Natural killer cell (primary cell): ENCODE data around the gene TLE3. TPM values are rescaled to one million over a fixed set of nuclear protein-coding genes. Genes with fewer than 3 reads are reported as not detected.

Source experiments
- ATAC-seq, 3 donors: fragments of 150-1000 bp in 2 of 3; fragments of 200-7000 bp in 1 of 3; cut with Tn5 transposase; 1 replicate in 1 of 3; 2 replicates in 2 of 3; pipeline ENCODE4 v1.10.0; 2021; ENCODE audit warnings: mild to moderate bottlenecking in 2 of 3, moderate library complexity in 2 of 3
- DNase-seq, 2 donors: peaks; one replicate each; pipeline versions ENCODE4 v3.0.0 to v3.0.0-alpha.2; 2013 to 2021; ENCODE audit warnings: mixed read lengths in 1 of 2
- H3K27ac ChIP-seq: one replicate; pipeline ENCODE4 v1.5.1; 2013; ENCODE audit warnings: mild to moderate bottlenecking, low read length
- H3K27me3 ChIP-seq: one replicate; pipeline ENCODE4 v1.6.1; 2013; ENCODE audit warnings: low read length; ENCODE audit not compliant: control insufficient read depth, insufficient read depth
- H3K36me3 ChIP-seq: one replicate; pipeline ENCODE4 v1.6.1; 2013; ENCODE audit warnings: low read length; ENCODE audit not compliant: control insufficient read depth, insufficient read depth
- H3K4me1 ChIP-seq: one replicate; pipeline ENCODE4 v1.6.1; 2013; ENCODE audit warnings: low read length; ENCODE audit not compliant: control insufficient read depth, insufficient read depth
- H3K4me3 ChIP-seq: one replicate; pipeline ENCODE4 v1.5.1; 2013; ENCODE audit warnings: low read length
- H3K9me3 ChIP-seq: one replicate; pipeline ENCODE4 v1.6.1; 2013; ENCODE audit warnings: low read length; ENCODE audit not compliant: control insufficient read depth, insufficient read depth
- H3K27ac Mint-ChIP-seq, 2 donors: one replicate each; pipeline ENCODE4 v1.8.0; 2022; ENCODE audit warnings: mild to moderate bottlenecking in 2 of 2, mixed read lengths in 2 of 2, moderate library complexity in 1 of 2
- H3K27me3 Mint-ChIP-seq, 2 donors: one replicate each; pipeline ENCODE4 v1.8.0; 2022; ENCODE audit warnings: low read depth in 2 of 2, mixed read lengths in 2 of 2
- H3K36me3 Mint-ChIP-seq: one replicate; pipeline ENCODE4 v1.8.0; 2022; ENCODE audit warnings: mixed read lengths
- H3K4me1 Mint-ChIP-seq, 2 donors: one replicate each; pipeline ENCODE4 v1.8.0; 2022; ENCODE audit warnings: mixed read lengths in 2 of 2
- H3K4me3 Mint-ChIP-seq: one replicate; pipeline ENCODE4 v1.8.0; 2022; ENCODE audit warnings: mild to moderate bottlenecking, moderate library complexity, mixed read lengths
- H3K9me3 Mint-ChIP-seq, 2 donors: one replicate each; pipeline ENCODE4 v1.8.0; 2022; ENCODE audit warnings: mixed read lengths in 2 of 2
- CTCF ChIP-seq: fragments of 200-600 bp; IDR thresholded peaks from one replicate; pipeline ENCODE4 v1.8.0; 2022; ENCODE audit warnings: antibody characterized with exemption
- WGBS: methylation state at CpG from one replicate; pipeline ENCODE4 v1.1.7; 2013; ENCODE audit warnings: missing lambda C conversion rate; ENCODE audit not compliant: insufficient coverage; 5-methylcytosine and 5-hydroxymethylcytosine counted together
- intact Hi-C: fragments of 100-400 bp; cut with micrococcal nuclease; formaldehyde crosslinking; loops from one replicate; pipeline ENCODE4 v1.14.2; 2022
- total RNA-seq, 4 donors: library from RNA; stranded (reverse); fragments of 120-200 nt in 1 of 4; gene quantifications; one replicate each; pipeline versions ENCODE4 v1.2.3 to v1.2.4, GENCODE V29; 2013 to 2022

The TLE3 gene
- total RNA-seq, 3 donors from 2014 or later (not counting 1 experiment from before 2014, with no cell fraction given): 32.1 to 94.9 (median 36.7) TPM

GRCh38 chr15:70118599-70118998, 20.9 kb upstream of the TLE3 start:
- WGBS: 93% methylated on average over 3 of the region's 3 CpGs
- H3K36me3 ChIP-seq: no peaks in the 10 kb centered on the region
- no peak overlapping the region for H3K4me3 Mint-ChIP-seq
- intact Hi-C loops: no loop called here
- H3K4me1 Mint-ChIP-seq: peaks cover 0 to 8% of the 10 kb centered on the region in 2 donors
- DNase-seq (no peak), ATAC-seq (no peak)
- no peak overlapping the region for H3K4me3 ChIP-seq
- H3K9me3 Mint-ChIP-seq: no peaks in the 10 kb centered on the region
- no peak overlapping the region for H3K27ac ChIP-seq
- peaks cover 38 to 60% of the 10 kb centered on the region in 2 donors for H3K27me3 Mint-ChIP-seq
- no peaks in the 10 kb centered on the region for H3K27me3 ChIP-seq
- no peak for TF ChIP-seq CTCF
- H3K27ac Mint-ChIP-seq: no peak overlapping the region
- H3K4me1 ChIP-seq: peaks cover 3% of the 10 kb centered on the region
- no peaks in the 10 kb centered on the region for H3K36me3 Mint-ChIP-seq
- no peaks in the 10 kb centered on the region for H3K9me3 ChIP-seq

- DNase-seq (no peak), ATAC-seq (no peak)
- no peak for TF ChIP-seq CTCF
- Histone ChIP-seq H3K4me3 (no peak overlapping the region), H3K27me3 (no peaks in the 10 kb centered on the region), H3K36me3 (no peaks in the 10 kb centered on the region), H3K9me3 (no peaks in the 10 kb centered on the region), H3K27ac (no peak overlapping the region), H3K4me1 (peaks cover 8% of the 10 kb centered on the region)
- peaks cover 37 to 59% of the 10 kb centered on the region in 2 donors for H3K27me3 Mint-ChIP-seq
- no peaks in the 10 kb centered on the region for H3K9me3 Mint-ChIP-seq
- intact Hi-C loops: no loop called here
- no peaks in the 10 kb centered on the region for H3K36me3 Mint-ChIP-seq
- no peak overlapping the region for H3K4me3 Mint-ChIP-seq
- H3K27ac Mint-ChIP-seq: no peak overlapping the region
- WGBS: 78% methylated on average over 2 of the region's 3 CpGs
- H3K4me1 Mint-ChIP-seq: peaks cover 0 to 8% of the 10 kb centered on the region in 2 donors
Measured at GRCh38 chr15:70116317-70116716, 18.6 kb upstream of the TLE3 start.

DNA sequence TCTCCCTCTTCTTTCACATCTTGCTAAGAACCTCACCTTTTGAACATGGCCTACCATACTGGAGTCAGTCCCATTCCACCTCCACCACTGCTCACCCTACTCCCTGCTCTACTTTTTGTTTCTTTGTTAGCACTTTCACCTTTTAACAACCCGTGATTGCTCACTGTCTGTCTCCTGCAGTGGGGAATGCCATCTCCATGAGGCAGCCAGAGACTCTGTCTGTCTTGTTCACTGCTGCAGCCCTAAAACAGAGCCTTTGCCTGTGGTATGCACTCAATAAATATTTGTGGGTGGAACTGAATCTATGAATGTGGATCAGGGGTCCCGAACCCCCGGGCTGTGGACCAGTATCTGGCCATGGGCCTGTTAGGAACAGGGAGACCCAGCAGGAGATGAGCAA, 16.5 kb upstream of the TLE3 start:
- H3K27me3 ChIP-seq: no peaks in the 10 kb centered on the region

More for the DNA sequence above, 16.5 kb upstream of the TLE3 start:
- intact Hi-C loops: no loop called here
- Mint-ChIP-seq H3K27me3 (peaks cover 44 to 70% of the 10 kb centered on the region in 2 donors), H3K36me3 (no peaks in the 10 kb centered on the region), H3K9me3 (no peaks in the 10 kb centered on the region), H3K4me1 (peaks cover 0 to 8% of the 10 kb centered on the region in 2 donors), H3K4me3 (no peak overlapping the region), H3K27ac (no peak overlapping the region)
- Histone ChIP-seq H3K4me3 (no peak overlapping the region), H3K36me3 (no peaks in the 10 kb centered on the region), H3K4me1 (peaks cover 8% of the 10 kb centered on the region), H3K9me3 (no peaks in the 10 kb centered on the region), H3K27ac (no peak overlapping the region)
- WGBS: 91% methylated on average over 3 of the region's 3 CpGs
- TF ChIP-seq CTCF: no peak
- ATAC-seq (no peak), DNase-seq (no peak)
